OCI-LY3 (cell line): ENCODE data around the gene COG5.

Source experiments
- EZH2phosphoT487 ChIP-seq: fragments of 200-600 bp; shearing (Covaris generic); IDR thresholded peaks from 2 replicates; pipeline ENCODE4 v1.6.1; 2018; ENCODE audit warnings: antibody characterized with exemption, mixed run types, low read depth
- TF ChIP-seq, protein P1 (sequence below): fragments of 200-600, 300-600 bp; sonication (generic); IDR thresholded peaks from 2 replicates; pipeline ENCODE4 v1.5.1; 2014; ENCODE audit warnings: antibody characterized with exemption, low read length, low read depth

DNA sequence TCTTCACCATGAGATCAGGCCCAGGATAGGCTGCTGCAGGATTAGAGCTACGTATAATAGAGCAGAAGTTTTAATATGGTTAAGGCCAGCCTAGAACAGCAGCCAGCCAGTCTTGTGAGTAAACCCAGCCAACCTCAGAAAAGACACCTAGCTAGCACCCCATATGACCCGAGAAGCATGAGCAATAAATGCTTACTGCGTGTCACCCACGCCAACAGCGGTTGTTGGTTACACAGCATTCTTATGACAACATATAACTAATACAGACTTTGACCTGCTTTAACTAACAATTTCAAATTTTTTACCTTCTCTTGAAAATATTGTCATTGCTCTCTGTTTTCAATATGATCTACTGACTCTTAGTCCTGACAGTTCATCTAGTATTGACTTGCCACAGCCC, 289.2 kb downstream of the COG5 start:
- TF ChIP-seq, protein P1, sequence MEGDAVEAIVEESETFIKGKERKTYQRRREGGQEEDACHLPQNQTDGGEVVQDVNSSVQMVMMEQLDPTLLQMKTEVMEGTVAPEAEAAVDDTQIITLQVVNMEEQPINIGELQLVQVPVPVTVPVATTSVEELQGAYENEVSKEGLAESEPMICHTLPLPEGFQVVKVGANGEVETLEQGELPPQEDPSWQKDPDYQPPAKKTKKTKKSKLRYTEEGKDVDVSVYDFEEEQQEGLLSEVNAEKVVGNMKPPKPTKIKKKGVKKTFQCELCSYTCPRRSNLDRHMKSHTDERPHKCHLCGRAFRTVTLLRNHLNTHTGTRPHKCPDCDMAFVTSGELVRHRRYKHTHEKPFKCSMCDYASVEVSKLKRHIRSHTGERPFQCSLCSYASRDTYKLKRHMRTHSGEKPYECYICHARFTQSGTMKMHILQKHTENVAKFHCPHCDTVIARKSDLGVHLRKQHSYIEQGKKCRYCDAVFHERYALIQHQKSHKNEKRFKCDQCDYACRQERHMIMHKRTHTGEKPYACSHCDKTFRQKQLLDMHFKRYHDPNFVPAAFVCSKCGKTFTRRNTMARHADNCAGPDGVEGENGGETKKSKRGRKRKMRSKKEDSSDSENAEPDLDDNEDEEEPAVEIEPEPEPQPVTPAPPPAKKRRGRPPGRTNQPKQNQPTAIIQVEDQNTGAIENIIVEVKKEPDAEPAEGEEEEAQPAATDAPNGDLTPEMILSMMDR = no peak
- no peak for TF ChIP-seq EZH2phosphoT487
